HepG2 (cell line): Measurements from ENCODE around the gene VAMP2. TPM values are rescaled to one million over a fixed set of nuclear protein-coding genes. Genes with fewer than 3 reads are reported as not detected.

ENCODE experiments used
- AKNA ChIP-seq: sonication (generic); formaldehyde crosslinking; IDR thresholded peaks from 2 replicates; pipeline ENCODE4 v1.4.0; 2020; ENCODE audit warnings: missing genetic modification reagents, borderline replicate concordance
- FOXO1 ChIP-seq: sonication (generic); formaldehyde crosslinking; IDR thresholded peaks from 2 replicates; pipeline ENCODE4 v1.4.0; 2020; ENCODE audit warnings: missing genetic modification reagents
- GMEB2 ChIP-seq: IDR thresholded peaks from 2 replicates; pipeline ENCODE4 v1.6.1; 2016; ENCODE audit warnings: missing biosample characterization, missing genetic modification reagents, low read depth
- KDM5A ChIP-seq: fragments of 200-600 bp; sonication (generic); IDR thresholded peaks from 2 replicates; pipeline ENCODE4 v1.7.0; 2018; ENCODE audit warnings: antibody characterized with exemption, mild to moderate bottlenecking, low read length, borderline replicate concordance
- POLR2AphosphoS2 ChIP-seq: IDR thresholded peaks from 2 replicates; pipeline ENCODE4 v1.6.1; 2011; ENCODE audit warnings: low read depth, low read length, improper control_type of control experiment
- SATB2 ChIP-seq: sonication (generic); formaldehyde crosslinking; IDR thresholded peaks from 2 replicates; pipeline ENCODE4 v1.5.0; 2020; ENCODE audit warnings: missing genetic modification reagents
- TBX2 ChIP-seq: sonication (generic); formaldehyde crosslinking; IDR thresholded peaks from 2 replicates; pipeline ENCODE4 v1.5.0; 2020; ENCODE audit warnings: missing genetic modification reagents, mild to moderate bottlenecking, borderline replicate concordance
- ZBTB33 ChIP-seq: sonication (generic); formaldehyde crosslinking; IDR thresholded peaks from 2 replicates; pipeline ENCODE4 v1.4.0; 2020; ENCODE audit warnings: missing genetic modification reagents
- ZHX1 ChIP-seq: sonication (generic); formaldehyde crosslinking; IDR thresholded peaks from 2 replicates; pipeline ENCODE4 v1.8.1; 2022; ENCODE audit warnings: low read depth, mild to moderate bottlenecking, missing genetic modification reagents
- ZNF12 ChIP-seq: sonication (generic); formaldehyde crosslinking; IDR thresholded peaks from 2 replicates; pipeline ENCODE4 v1.5.0; 2020; ENCODE audit warnings: missing genetic modification reagents
- ZNF362 ChIP-seq: sonication (generic); formaldehyde crosslinking; IDR thresholded peaks from 2 replicates; pipeline ENCODE4 v1.4.0; 2020; ENCODE audit warnings: missing genetic modification reagents, mild to moderate bottlenecking, borderline replicate concordance
- ZNF607 ChIP-seq: sonication (generic); formaldehyde crosslinking; IDR thresholded peaks from 2 replicates; pipeline ENCODE4 v1.5.1; 2020; ENCODE audit warnings: missing genetic modification reagents, mild to moderate bottlenecking, borderline replicate concordance
- ZNF850 ChIP-seq: sonication (generic); formaldehyde crosslinking; conservative IDR thresholded peaks from 2 replicates; pipeline ENCODE4 v1.9.0; 2021; ENCODE audit warnings: mild to moderate bottlenecking, missing genetic modification reagents
- polyA plus RNA-seq, 8 experiments: library from polyadenylated mRNA; depleted of rRNA in 3 of 8; stranded (reverse) in 7 of 8; unstranded in 1 of 8; fragments of >200 nt; fragmentation: Illumina TruSeq in 4 of 8; extraction: Trizol in 4 of 8; gene quantifications; 2 replicates each; pipeline versions ENCODE4 v1.2.1 to v1.2.3, GENCODE V29; 2011 to 2016; ENCODE audit warnings: low read depth in 4 of 8, missing spikeins in 1 of 8, mixed read lengths in 1 of 8; ENCODE audit not compliant: insufficient read depth in 1 of 8
- total RNA-seq, 5 experiments: library from RNA; depleted of rRNA; stranded (reverse); fragments of >200 nt; fragmentation: Illumina TruSeq; extraction: Trizol; gene quantifications; 2 replicates each; pipeline ENCODE4 v1.2.3, GENCODE V29; 2016; ENCODE audit warnings: low read depth in 1 of 5

The VAMP2 gene
- total and polyA plus RNA-seq, 2 of the 13 experiments (the other 11 are each of a cell fraction or from before 2014, with no cell fraction given) = 3.9 to 17.2 TPM

GRCh38 chr17:8119581-8120519 lies 42.9 kb downstream of the VAMP2 start (continued):
- TF ChIP-seq POLR2AphosphoS2 (no peak), GMEB2 (no peak), TBX2 (CRISPR knock-in tag) (no peak), ZNF12 (CRISPR knock-in tag) (peak; percentile 70), FOXO1 (CRISPR knock-in tag) (no peak; the same call in 1 of the 2 replicates), ZHX1 (CRISPR knock-in tag) (no peak), ZNF850 (CRISPR knock-in tag) (0 out of 2 replicates have a peak, but pooled peaks have one; percentile 27), ZNF362 (CRISPR knock-in tag) (peak; percentile 63; the same call in 1 of the 2 replicates), SATB2 (CRISPR knock-in tag) (no peak), ZNF607 (CRISPR knock-in tag) (no peak), ZBTB33 (peak; percentile 48; the same call in 1 of the 2 replicates), KDM5A (no peak), AKNA (no peak; the same call in 1 of the 2 replicates)
